ENCODE measurements around the gene FUZ.

FUZ gene

GRCh38 chr19:49812997-49813861 is at the start of gene FUZ:
Gene FUZ, minus strand, starts transcription at chr19:49813292. Its CDS starts 186 bp downstream, at chr19:49813106.
- peak; percentile 88 to 92 for DNase-seq (ENCODE audit: low read depth in 2 of 2)

- no peak for DNase-seq (ENCODE audit: low read depth in 2 of 2)
Measured at GRCh38 chr19:49862391-49863253, 49.5 kb upstream of the FUZ start.

GRCh38 chr19:49861541-49862378 is 48.7 kb upstream of the FUZ start:
- no peak for DNase-seq (ENCODE audit: low read depth in 2 of 2)

GRCh38 chr19:49861107-49861506 is 48.0 kb upstream of the FUZ start:
- DNase-seq (ENCODE audit: low read depth in 2 of 2) = no peak

GRCh38 chr19:49860336-49861102 is 47.4 kb upstream of the FUZ start:
- no peak for DNase-seq (ENCODE audit: low read depth in 2 of 2)

GRCh38 chr19:49859682-49860335 is 46.7 kb upstream of the FUZ start:
- no peak for DNase-seq (ENCODE audit: low read depth in 2 of 2)

- DNase-seq (ENCODE audit: low read depth in 2 of 2) = no peak
Measured at GRCh38 chr19:49858088-49858985, 45.2 kb upstream of the FUZ start.

GRCh38 chr19:49857838-49858087 is 44.7 kb upstream of the FUZ start:
- DNase-seq (ENCODE audit: low read depth in 2 of 2) = no peak

- no peak for DNase-seq (ENCODE audit: low read depth in 2 of 2)
Measured at GRCh38 chr19:49857061-49857837, 44.2 kb upstream of the FUZ start.

- DNase-seq (ENCODE audit: low read depth in 2 of 2) = no peak
Measured at GRCh38 chr19:49856574-49857021, 43.5 kb upstream of the FUZ start.

GRCh38 chr19:49855676-49856573 is 42.8 kb upstream of the FUZ start:
- no peak for DNase-seq (ENCODE audit: low read depth in 2 of 2)

GRCh38 chr19:49855277-49855675 is 42.2 kb upstream of the FUZ start:
- no peak for DNase-seq (ENCODE audit: low read depth in 2 of 2)

GRCh38 chr19:49854378-49855263 is 41.5 kb upstream of the FUZ start:
- DNase-seq (ENCODE audit: low read depth in 2 of 2) = no peak

GRCh38 chr19:49853852-49854377 is 40.8 kb upstream of the FUZ start:
- no peak for DNase-seq (ENCODE audit: low read depth in 2 of 2)

GRCh38 chr19:49852631-49853126 is 39.6 kb upstream of the FUZ start:
- DNase-seq (ENCODE audit: low read depth in 2 of 2) = no peak
